Neural progenitor cell (in vitro differentiated cells): ENCODE measurements around the gene ANKRD35.

Source experiments
- CTCF ChIP-seq: fragments of 200-600 bp; sonication (generic); IDR thresholded peaks from 2 replicates; pipeline ENCODE4 v1.5.1; 2017; ENCODE audit warnings: antibody characterized with exemption, mild to moderate bottlenecking
- EZH2 ChIP-seq: fragments of 200-600 bp; sonication (generic); IDR thresholded peaks from 2 replicates; pipeline ENCODE4 v1.6.1; 2017; ENCODE audit warnings: antibody characterized with exemption, mild to moderate bottlenecking, moderate library complexity
- EZH2phosphoT487 ChIP-seq: fragments of 200-600 bp; sonication (generic); IDR thresholded peaks from 2 replicates; pipeline ENCODE4 v1.6.1; 2017; ENCODE audit warnings: antibody characterized with exemption

- TF ChIP-seq CTCF (peak; percentile 51), EZH2 (no peak), EZH2phosphoT487 (no peak)
These were observed 36.1 kb downstream of the ANKRD35 start for GRCh38 chr1:145849356-145850160.
